Lung microvascular endothelial cell (primary cell): Measurements from ENCODE around the gene GRIN2C. TPM values are rescaled to one million over a fixed set of nuclear protein-coding genes. Genes with fewer than 3 reads are reported as not detected.

ENCODE experiments used
- DNase-seq, 2 donors: peaks; one replicate each; pipeline versions ENCODE4 v3.0.0 to v3.0.0-alpha.2; 2010; ENCODE audit warnings: low read depth in 2 of 2
- total RNA-seq: library from RNA; depleted of rRNA; stranded (reverse); fragments of >200 nt; gene quantifications from 2 replicates; pipeline ENCODE4 v1.2.1, GENCODE V29; 2014

GRIN2C gene
- total RNA-seq, 1 donor from 2014 or later, result under 0.01 TPM

DNA sequence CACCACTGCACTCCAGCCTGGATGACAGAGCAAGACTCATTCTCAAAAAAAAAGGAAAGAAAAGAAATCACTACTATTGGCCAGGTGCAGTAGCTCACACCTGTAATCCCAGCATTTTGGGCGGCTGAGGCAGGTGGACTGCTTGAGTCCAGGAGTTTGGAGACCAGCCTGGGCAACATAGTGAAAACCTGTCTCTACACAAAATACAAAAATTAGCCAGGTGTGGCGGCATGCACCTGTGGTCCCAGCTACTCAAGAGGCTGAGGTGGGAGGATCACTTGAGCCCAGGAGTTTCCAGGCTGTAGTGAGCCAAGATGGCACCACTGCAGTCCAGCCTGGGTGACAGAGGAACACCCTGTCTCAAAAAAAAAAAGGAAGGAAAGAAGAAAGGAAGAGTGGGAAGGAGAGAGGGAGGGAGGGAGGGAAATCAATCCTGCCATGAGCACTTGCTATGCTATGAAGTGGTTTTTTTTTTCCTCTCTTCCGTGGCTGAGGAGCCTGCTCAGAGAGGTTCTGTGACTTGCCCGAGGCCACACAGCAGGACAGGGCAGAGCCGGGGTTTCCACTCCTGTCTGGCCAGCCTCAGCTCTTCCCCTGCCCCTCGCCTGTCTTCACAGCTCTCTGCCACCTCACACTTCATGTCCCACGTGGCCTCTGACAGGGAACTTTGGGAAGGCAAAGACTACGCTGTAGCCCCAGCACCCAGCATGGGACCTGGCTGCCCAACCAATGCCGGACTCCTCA is 10.9 kb downstream of the GRIN2C start:
- no peak for DNase-seq

GRCh38 chr17:74846621-74847020 is 13.1 kb downstream of the GRIN2C start:
- DNase-seq, result no peak

DNA sequence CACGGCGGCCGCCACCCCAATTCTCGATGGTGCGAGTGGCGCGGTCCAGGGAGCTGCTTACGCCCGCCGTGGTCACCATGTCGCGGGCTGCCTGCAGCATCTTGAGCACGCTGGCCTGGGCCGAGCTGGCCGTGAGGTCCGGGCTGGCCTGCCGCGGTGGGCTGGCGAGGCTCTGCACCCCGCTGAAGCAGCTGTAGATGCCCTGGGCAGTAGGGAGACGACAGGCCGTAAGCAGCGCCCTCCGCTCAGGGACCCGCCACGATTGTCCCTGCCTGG is 16.4 kb downstream of the GRIN2C start:
- no peak for DNase-seq

GRCh38 chr17:74842599-74843351 is 16.9 kb downstream of the GRIN2C start:
- DNase-seq, result peak; percentile 77 to 89

- no peak for DNase-seq
Observed at GRCh38 chr17:74842146-74842598, 17.5 kb downstream of the GRIN2C start.

DNA sequence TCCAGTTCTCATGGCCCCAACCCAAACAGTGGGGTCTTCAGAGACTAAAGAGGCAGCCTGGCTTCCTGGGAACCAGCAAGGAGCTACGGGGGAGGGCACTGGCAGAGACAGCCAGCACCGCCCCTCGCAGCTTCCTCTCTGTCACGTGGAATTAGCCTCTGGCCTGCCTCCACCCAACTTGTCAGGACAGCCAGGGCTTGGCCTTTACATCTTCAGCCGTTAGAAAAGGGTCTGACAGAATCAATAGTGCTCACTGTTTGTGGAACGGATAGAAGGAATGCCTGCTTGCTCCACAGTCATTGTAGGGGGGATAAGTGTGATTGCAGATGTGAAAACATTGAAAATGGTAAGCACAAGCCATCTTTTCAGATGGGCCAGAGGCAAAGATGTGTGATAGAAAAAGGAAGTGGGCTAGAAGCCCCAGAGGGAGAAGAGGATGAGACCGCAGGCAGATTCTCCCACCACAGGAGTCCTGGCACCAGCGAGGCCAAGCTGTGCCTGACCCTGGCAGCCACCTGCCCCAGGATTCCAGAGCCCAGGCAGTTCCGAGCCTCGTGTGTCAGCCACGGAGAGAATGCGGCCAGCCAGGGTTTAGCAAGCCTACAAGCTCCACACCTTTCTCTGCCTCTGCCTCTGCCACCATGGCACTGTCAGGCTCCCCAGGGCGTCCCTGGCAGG is 18.6 kb downstream of the GRIN2C start:
- peak; percentile 25 to 48 for DNase-seq

DNA sequence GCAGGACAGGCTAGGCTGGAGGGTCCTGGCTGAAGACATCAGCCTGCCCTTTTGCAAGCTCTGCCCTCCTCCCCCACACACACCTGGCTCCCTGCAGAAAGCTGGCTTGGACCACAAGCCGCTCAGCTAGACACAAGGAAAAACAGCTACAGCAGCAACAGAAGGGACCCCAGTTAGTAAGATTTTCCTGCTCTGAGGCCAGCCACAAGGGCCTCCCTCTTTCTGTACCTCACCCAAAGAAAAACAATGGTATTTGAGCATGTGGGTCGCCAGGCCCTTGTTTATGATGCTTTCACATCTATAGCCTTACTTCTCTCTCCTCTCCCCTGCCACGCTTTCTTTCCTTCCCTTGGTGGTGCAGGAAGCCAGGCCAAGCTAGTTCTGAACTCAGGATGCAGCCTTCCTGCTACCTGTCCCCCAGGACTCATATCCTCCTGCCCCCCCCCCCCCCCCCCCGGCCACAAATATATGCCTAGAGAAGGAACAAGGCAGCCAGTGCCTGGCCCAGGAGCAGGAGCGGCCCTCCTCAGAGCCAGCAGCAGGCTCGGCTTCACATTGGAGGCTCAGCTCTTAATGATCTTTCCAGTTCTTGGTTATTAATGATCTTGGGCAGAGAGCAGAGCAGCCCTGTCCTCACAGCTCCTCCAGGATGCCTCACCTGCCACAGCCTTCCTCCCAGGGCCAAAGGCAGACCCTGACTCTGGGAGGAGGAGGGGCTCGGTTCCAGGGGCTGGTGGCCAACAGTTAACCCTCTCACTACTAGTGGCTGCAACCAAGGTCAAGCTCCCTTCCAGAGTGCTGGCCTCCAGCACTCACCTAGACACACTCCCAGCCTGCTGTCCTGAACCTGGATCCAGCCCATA is 19.5 kb downstream of the GRIN2C start:
- no peak for DNase-seq

DNA sequence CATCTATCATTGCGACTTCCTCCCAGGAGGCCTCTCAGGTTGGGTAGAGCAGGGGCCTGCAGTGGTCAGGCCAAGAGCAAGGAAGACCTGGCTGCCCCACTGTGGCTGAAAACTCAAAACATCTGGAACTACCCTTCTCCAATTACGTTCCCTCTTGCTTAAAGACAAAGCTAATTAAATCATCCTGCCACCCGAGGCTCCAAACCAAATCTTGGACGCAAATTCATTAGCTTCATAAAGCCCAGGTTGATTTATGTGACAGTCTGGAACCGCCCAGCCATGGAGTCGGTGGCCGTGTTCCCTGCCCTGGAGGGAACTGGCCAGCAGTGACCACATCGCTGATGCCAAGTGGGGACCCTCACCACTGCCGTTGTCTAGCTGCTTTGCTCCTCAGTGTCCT is 21.4 kb downstream of the GRIN2C start:
- DNase-seq, result no peak

DNA sequence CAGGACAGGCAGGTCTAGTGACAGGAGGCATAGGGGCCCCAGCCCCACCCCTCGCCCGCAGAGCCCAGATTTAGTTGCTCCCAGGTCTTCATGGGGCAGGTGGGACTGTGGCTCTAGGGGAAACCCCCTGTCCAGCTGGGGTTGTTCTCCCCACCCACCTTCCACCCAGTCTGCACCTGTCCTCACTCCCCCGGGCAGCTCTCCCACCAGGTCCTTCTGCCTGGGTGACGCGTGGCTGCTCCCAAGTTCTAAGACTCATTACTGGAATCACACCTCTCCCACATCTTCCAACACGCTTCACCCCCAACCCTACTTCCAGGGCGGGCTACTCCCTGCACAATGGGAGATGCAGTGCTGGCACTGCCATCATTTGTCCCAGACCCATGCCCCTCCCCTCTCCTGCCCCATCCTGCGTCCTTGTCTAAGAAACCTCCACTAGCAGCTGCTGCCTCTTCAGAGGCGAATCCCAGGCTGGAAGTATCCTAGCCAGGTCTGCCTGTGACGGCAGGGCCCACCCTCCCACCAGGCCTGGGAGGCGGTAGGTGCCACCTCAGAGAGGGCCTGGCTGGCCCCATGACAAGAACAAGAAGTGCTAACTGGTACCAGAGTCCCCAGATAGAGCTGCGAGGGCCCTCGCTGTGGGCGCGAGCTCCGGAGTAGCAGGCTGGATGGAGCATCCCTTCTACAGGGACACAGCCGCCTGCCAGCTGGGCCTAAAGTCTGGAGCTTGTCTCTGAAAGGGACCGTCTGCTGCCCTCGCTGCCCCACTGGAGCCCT is 22.8 kb downstream of the GRIN2C start:
- DNase-seq, result no peak

DNA sequence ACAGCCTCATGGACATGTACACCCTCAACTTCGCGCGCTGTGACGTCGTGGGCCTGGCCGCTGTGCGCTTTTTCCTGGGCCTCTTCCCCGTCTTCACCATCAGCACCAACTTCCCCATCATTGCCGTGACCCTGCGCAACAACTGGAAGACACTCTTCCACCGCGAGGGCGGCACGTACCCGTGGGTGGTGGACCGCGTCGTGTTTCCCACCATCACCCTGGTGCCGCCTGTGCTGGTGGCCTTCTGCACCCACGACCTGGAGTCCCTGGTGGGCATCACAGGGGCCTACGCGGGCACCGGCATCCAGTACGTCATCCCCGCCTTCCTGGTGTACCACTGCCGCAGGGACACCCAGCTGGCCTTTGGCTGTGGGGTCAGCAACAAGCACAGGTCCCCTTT is 23.5 kb downstream of the GRIN2C start:
- DNase-seq, result no peak

- peak in 1 of 2 donors; percentile 11 for DNase-seq
Observed at GRCh38 chr17:74833501-74834377, 25.9 kb downstream of the GRIN2C start.

- DNase-seq, result no peak
Observed at GRCh38 chr17:74832421-74832820, 27.3 kb downstream of the GRIN2C start.

DNA sequence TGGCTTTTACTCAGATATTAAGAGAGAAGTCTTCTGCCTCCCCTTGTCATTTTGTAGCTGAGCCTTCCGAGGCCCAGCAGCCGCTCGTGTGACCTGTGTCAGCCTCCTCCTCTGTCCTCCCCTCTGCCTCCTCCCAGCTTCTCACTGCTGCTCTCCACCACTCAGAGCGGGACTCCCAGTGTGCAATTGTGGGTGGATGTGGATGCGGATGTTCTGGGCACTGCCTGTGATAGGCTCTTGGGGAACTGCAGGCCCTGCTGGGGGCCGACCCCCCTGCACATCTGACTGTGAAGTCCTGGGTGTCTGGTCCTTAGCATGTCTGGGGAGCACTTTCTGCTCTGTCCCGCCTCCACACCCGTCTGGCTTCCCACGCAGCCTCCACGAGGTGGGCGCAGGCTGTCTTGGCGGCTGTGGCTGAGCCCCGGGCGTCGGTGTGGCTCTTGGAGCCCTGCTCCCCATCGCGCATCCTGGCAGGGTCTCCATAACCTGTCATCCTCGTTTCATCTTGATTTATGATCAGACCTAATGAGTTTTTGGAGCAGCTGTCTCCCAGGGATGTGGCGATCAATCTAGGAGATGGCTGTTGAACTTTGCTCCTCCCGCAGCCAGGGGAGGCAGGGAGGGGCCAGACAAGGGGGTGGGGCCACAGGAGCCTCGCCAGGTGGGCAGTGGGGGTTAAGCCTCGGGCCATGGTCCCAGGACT is 28.1 kb downstream of the GRIN2C start:
- no peak for DNase-seq

- DNase-seq, result no peak
Observed at GRCh38 chr17:74830861-74831260, 28.8 kb downstream of the GRIN2C start.

GRCh38 chr17:74827800-74828199 is 31.9 kb downstream of the GRIN2C start:
- no peak for DNase-seq

GRCh38 chr17:74825952-74826719 is 33.5 kb downstream of the GRIN2C start:
- DNase-seq, result peak in 1 of 2 donors; percentile 78

DNA sequence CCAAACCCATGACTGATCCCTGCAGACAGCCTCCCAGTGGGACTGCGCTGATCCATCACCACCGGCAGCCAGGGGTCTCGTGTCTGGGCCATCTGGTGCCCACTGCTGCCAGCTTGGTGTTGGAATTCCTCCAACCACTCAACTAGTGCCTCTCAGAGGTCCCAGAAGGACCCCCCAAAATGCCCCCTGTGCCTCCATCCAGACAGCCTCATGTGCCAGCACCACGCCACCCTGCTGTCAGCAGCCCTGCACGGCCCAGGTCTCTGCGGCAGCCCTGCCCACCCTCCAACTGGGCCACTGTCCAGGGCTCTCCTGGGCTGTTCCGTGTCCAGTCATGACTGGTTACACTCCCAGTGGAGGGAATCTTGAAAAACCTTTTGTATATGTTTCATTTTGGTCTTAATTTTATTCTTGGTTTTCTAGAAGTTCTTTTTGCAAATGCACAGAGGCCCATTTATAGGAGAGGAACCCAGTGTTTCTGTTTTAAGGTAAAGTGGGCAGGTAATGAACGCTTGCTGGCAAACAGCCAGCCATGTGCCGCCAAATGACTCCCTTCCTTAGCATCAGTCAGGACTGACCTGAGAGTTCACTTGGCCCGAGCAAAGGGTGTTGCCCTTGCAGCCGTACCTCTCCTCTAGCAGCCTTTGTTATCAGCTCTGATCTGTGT is 34.6 kb downstream of the GRIN2C start:
- no peak for DNase-seq

DNA sequence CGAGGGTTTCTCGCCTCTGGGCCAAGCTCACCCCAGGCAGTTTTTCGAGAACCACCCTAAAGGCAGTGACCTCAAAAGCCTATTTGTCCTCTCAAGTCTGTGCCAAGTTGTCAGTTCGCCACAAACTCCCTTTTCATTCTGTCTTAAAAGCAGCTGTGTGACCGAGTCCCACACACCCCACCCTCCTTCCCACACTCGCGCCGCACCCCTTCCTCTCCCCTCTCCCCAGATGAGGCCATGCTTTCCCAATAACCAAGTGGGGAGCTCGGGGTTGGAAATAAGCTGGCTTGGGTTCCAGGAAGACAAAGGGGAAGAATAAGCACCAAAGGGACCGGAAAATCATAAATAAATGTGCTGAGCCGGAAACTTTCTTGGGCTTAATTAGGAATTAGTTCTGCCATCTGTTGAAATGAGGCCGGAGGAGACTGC is 36.7 kb downstream of the GRIN2C start:
- no peak for DNase-seq
